ENCODE data around the gene OLFM4.

The OLFM4 gene

GRCh38 chr13:52991344-52992020 lies 37.1 kb upstream of the OLFM4 start:
- H3K4me3 ChIP-seq (ENCODE audit: low read depth, low read length) = no peak overlapping the region
- no peak for TF ChIP-seq CTCF (IDR thresholded peaks at IDR 0.05)
- H3K4me2 ChIP-seq (ENCODE audit: low read length) = no peak overlapping the region
- H3K36me3 ChIP-seq (ENCODE audit: control insufficient read depth, insufficient read depth, low read length) = no peaks in the 10 kb centered on the region
- H3K9ac ChIP-seq = no peak overlapping the region
- no peak overlapping the region for H3K27ac ChIP-seq
- H3K79me2 ChIP-seq = no peaks in the 10 kb centered on the region
- no peaks in the 10 kb centered on the region for H3K4me1 ChIP-seq
- H2AFZ ChIP-seq = no peak overlapping the region
- H3K9me3 ChIP-seq (ENCODE audit: control insufficient read depth, low read length) = no peaks in the 10 kb centered on the region
- H3K27me3 ChIP-seq (ENCODE audit: control insufficient read depth, insufficient read depth, low read length) = no peaks in the 10 kb centered on the region

- H3K4me1 ChIP-seq = no peaks in the 10 kb centered on the region
- TF ChIP-seq CTCF (IDR thresholded peaks at IDR 0.05) = no peak
- H2AFZ ChIP-seq = no peak overlapping the region
- no peak overlapping the region for H3K4me2 ChIP-seq (ENCODE audit: low read length)
- H3K4me3 ChIP-seq (ENCODE audit: low read depth, low read length) = no peak overlapping the region
- H3K9me3 ChIP-seq (ENCODE audit: control insufficient read depth, low read length) = no peaks in the 10 kb centered on the region
- H3K27me3 ChIP-seq (ENCODE audit: control insufficient read depth, insufficient read depth, low read length) = no peaks in the 10 kb centered on the region
- H3K9ac ChIP-seq = no peak overlapping the region
- no peaks in the 10 kb centered on the region for H3K79me2 ChIP-seq
- no peaks in the 10 kb centered on the region for H3K36me3 ChIP-seq (ENCODE audit: control insufficient read depth, insufficient read depth, low read length)
- H3K27ac ChIP-seq = no peak overlapping the region
Measured at GRCh38 chr13:52992110-52992509, 36.5 kb upstream of the OLFM4 start.

GRCh38 chr13:52994051-52994450 lies 34.6 kb upstream of the OLFM4 start:
- no peak for TF ChIP-seq CTCF (IDR thresholded peaks at IDR 0.05)
- H3K4me1 ChIP-seq = no peaks in the 10 kb centered on the region
- H3K9ac ChIP-seq = no peak overlapping the region
- no peaks in the 10 kb centered on the region for H3K27me3 ChIP-seq (ENCODE audit: control insufficient read depth, insufficient read depth, low read length)
- no peaks in the 10 kb centered on the region for H3K36me3 ChIP-seq (ENCODE audit: control insufficient read depth, insufficient read depth, low read length)
- no peak overlapping the region for H3K4me3 ChIP-seq (ENCODE audit: low read depth, low read length)
- H3K9me3 ChIP-seq (ENCODE audit: control insufficient read depth, low read length) = no peaks in the 10 kb centered on the region
- H3K27ac ChIP-seq = no peak overlapping the region
- H3K79me2 ChIP-seq = no peaks in the 10 kb centered on the region
- H3K4me2 ChIP-seq (ENCODE audit: low read length) = no peak overlapping the region
- no peak overlapping the region for H2AFZ ChIP-seq

- no peak overlapping the region for H3K4me2 ChIP-seq (ENCODE audit: low read length)
- H2AFZ ChIP-seq = no peak overlapping the region
- H3K79me2 ChIP-seq = no peaks in the 10 kb centered on the region
- H3K4me3 ChIP-seq (ENCODE audit: low read depth, low read length) = no peak overlapping the region
- no peak overlapping the region for H3K9ac ChIP-seq
- H3K36me3 ChIP-seq (ENCODE audit: control insufficient read depth, insufficient read depth, low read length) = no peaks in the 10 kb centered on the region
- no peaks in the 10 kb centered on the region for H3K27me3 ChIP-seq (ENCODE audit: control insufficient read depth, insufficient read depth, low read length)
- no peaks in the 10 kb centered on the region for H3K9me3 ChIP-seq (ENCODE audit: control insufficient read depth, low read length)
- no peak for TF ChIP-seq CTCF (IDR thresholded peaks at IDR 0.05)
- no peak overlapping the region for H3K27ac ChIP-seq
- H3K4me1 ChIP-seq = no peaks in the 10 kb centered on the region
Measured at GRCh38 chr13:52994865-52995264, 33.7 kb upstream of the OLFM4 start.

- H3K79me2 ChIP-seq = no peaks in the 10 kb centered on the region
- H3K27ac ChIP-seq = no peak overlapping the region
- H3K27me3 ChIP-seq (ENCODE audit: control insufficient read depth, insufficient read depth, low read length) = no peaks in the 10 kb centered on the region
- no peaks in the 10 kb centered on the region for H3K36me3 ChIP-seq (ENCODE audit: control insufficient read depth, insufficient read depth, low read length)
- no peak overlapping the region for H3K4me3 ChIP-seq (ENCODE audit: low read depth, low read length)
- TF ChIP-seq CTCF (IDR thresholded peaks at IDR 0.05) = no peak
- H3K4me1 ChIP-seq = no peaks in the 10 kb centered on the region
- H3K9me3 ChIP-seq (ENCODE audit: control insufficient read depth, low read length) = no peaks in the 10 kb centered on the region
- H3K4me2 ChIP-seq (ENCODE audit: low read length) = no peak overlapping the region
- no peak overlapping the region for H2AFZ ChIP-seq
- H3K9ac ChIP-seq = no peak overlapping the region
Measured at GRCh38 chr13:52995946-52996345, 32.7 kb upstream of the OLFM4 start.

Data from parathyroid adenoma (tissue), 2 donors.